Neural cell (in vitro differentiated cells): ENCODE data around the gene KCNK6. TPM values are rescaled to one million over a fixed set of nuclear protein-coding genes. Genes with fewer than 3 reads are reported as not detected.

Experiments used
- H2AFZ ChIP-seq: fragments of 200-600, 300-800 bp; sonication (generic), shearing (Covaris generic); 2 replicates; pipeline ENCODE4 v1.6.0; 2014; ENCODE audit warnings: low read depth, mild to moderate bottlenecking, antibody characterized with exemption, low read length, moderate library complexity
- H3F3A ChIP-seq: fragments of 200-600 bp; shearing (Covaris generic); 2 replicates; pipeline ENCODE4 v1.6.1; 2016; ENCODE audit warnings: mild to moderate bottlenecking, moderate library complexity, mixed read lengths, antibody characterized with exemption, low read length; ENCODE audit not compliant: insufficient read depth, poor library complexity, severe bottlenecking
- H3K27ac ChIP-seq: fragments of 200-600, 300-800 bp; sonication (generic), shearing (Covaris generic); 2 replicates; pipeline ENCODE4 v1.5.1; 2014; ENCODE audit warnings: mild to moderate bottlenecking, low read length, moderate library complexity
- H3K27me3 ChIP-seq: fragments of 300-800, 200-600 bp; sonication (generic), shearing (Covaris generic); 2 replicates; pipeline ENCODE4 v1.6.0; 2014; ENCODE audit warnings: mild to moderate bottlenecking, low read depth, low read length, moderate library complexity; ENCODE audit not compliant: insufficient read depth
- H3K36me3 ChIP-seq: fragments of 300-800, 200-600 bp; sonication (generic), shearing (Covaris generic); 2 replicates; pipeline ENCODE4 v1.5.1; 2014; ENCODE audit warnings: mild to moderate bottlenecking, antibody characterized with exemption, low read length, moderate library complexity; ENCODE audit not compliant: insufficient read depth
- H3K4me2 ChIP-seq: fragments of 300-800, 200-600 bp; sonication (generic), shearing (Covaris generic); 2 replicates; pipeline ENCODE4 v1.6.0; 2014; ENCODE audit warnings: mild to moderate bottlenecking, low read length
- H3K4me3 ChIP-seq: fragments of 300-800, 200-600 bp; sonication (generic), shearing (Covaris generic); 2 replicates; pipeline ENCODE4 v1.5.1; 2014; ENCODE audit warnings: mild to moderate bottlenecking, low read length, moderate library complexity
- H3K79me2 ChIP-seq: fragments of 200-600 bp; shearing (Covaris generic); replicated peaks from 2 replicates; pipeline ENCODE4 v1.6.0; 2014; ENCODE audit warnings: mild to moderate bottlenecking, low read length, moderate library complexity; ENCODE audit not compliant: insufficient read depth
- H3K9ac ChIP-seq: fragments of 300-800, 200-600 bp; sonication (generic), shearing (Covaris generic); 2 replicates; pipeline ENCODE4 v1.6.1; 2016; ENCODE audit warnings: mild to moderate bottlenecking, low read length, mixed read lengths
- H3K9me2 ChIP-seq: fragments of 200-600 bp; shearing (Covaris generic); 2 replicates; pipeline ENCODE4 v1.6.1; 2016; ENCODE audit warnings: mild to moderate bottlenecking, low read length, mixed read lengths; ENCODE audit not compliant: insufficient read depth
- H3K9me3 ChIP-seq: fragments of 200-600, 300-800 bp; sonication (generic), shearing (Covaris generic); 2 replicates; pipeline ENCODE4 v1.6.1; 2016; ENCODE audit warnings: mild to moderate bottlenecking, mixed run types, low read length, moderate library complexity, mixed read lengths
- H4K20me1 ChIP-seq: fragments of 200-600 bp; shearing (Covaris generic); 2 replicates; pipeline ENCODE4 v1.6.1; 2016; ENCODE audit warnings: mild to moderate bottlenecking, mixed run types; ENCODE audit not compliant: insufficient read depth
- CTCF ChIP-seq: fragments of 450-650 bp; IDR thresholded peaks from 2 replicates; pipeline ENCODE4 v1.5.1; 2014; ENCODE audit warnings: antibody characterized with exemption, mild to moderate bottlenecking, moderate library complexity; ENCODE audit not compliant: poor library complexity, severe bottlenecking
- EP300 ChIP-seq: fragments of 450-650 bp; conservative IDR thresholded peaks from 2 replicates; pipeline ENCODE4 v1.6.1; 2014; ENCODE audit warnings: antibody characterized with exemption, mild to moderate bottlenecking, moderate library complexity; ENCODE audit not compliant: poor library complexity, severe bottlenecking
- EZH2 ChIP-seq: fragments of 200-600, 300-800 bp; shearing (Covaris generic), sonication (generic); IDR thresholded peaks from 2 replicates; pipeline ENCODE4 v1.6.1; 2014; ENCODE audit warnings: antibody characterized with exemption, low read length, borderline replicate concordance, mild to moderate bottlenecking; ENCODE audit not compliant: insufficient read depth, poor library complexity, severe bottlenecking
- MXI1 ChIP-seq: fragments of 450-650 bp; conservative IDR thresholded peaks from 2 replicates; pipeline ENCODE4 v1.6.1; 2014; ENCODE audit warnings: antibody characterized with exemption, mild to moderate bottlenecking; ENCODE audit not compliant: poor library complexity, severe bottlenecking
- POLR2AphosphoS5 ChIP-seq: IDR thresholded peaks from 2 replicates; pipeline ENCODE4 v1.6.1; 2012
- RAD21 ChIP-seq: fragments of 450-650 bp; conservative IDR thresholded peaks from 2 replicates; pipeline ENCODE4 v1.6.1; 2014; ENCODE audit warnings: antibody characterized with exemption, mild to moderate bottlenecking, moderate library complexity
- SMC3 ChIP-seq: fragments of 450-650 bp; conservative IDR thresholded peaks from 2 replicates; pipeline ENCODE4 v1.6.1; 2014; ENCODE audit warnings: antibody characterized with exemption, mild to moderate bottlenecking, moderate library complexity; ENCODE audit not compliant: poor library complexity
- TAF1 ChIP-seq: IDR thresholded peaks from 2 replicates; pipeline ENCODE4 v1.6.1; 2012; ENCODE audit warnings: low read depth
- polyA plus RNA-seq: library from polyadenylated mRNA; depleted of rRNA; stranded (reverse); fragments of >200 nt; gene quantifications from 2 replicates; pipeline ENCODE4 v1.2.3, GENCODE V29; 2014
- TF ChIP-seq, protein P1 (sequence below): IDR thresholded peaks from 2 replicates; pipeline ENCODE4 v1.6.1; 2012; ENCODE audit warnings: borderline replicate concordance

KCNK6 gene
- polyA plus RNA-seq, 1 donor from 2014 or later, result not detected

- Histone ChIP-seq H3K27me3 (no peaks in the 10 kb centered on the region), H4K20me1 (no peaks in the 10 kb centered on the region), H3K9ac (no peak overlapping the region), H3K9me2 (no peaks in the 10 kb centered on the region), H2AFZ (no peak overlapping the region), H3K9me3 (no peaks in the 10 kb centered on the region), H3F3A (no peaks in the 10 kb centered on the region), H3K27ac (no peak overlapping the region), H3K4me3 (no peak overlapping the region), H3K79me2 (no peaks in the 10 kb centered on the region), H3K36me3 (no peaks in the 10 kb centered on the region), H3K4me2 (no peak overlapping the region)
- no peak for TF ChIP-seq SMC3
Measured at GRCh38 chr19:38309615-38310278, 9.9 kb upstream of the KCNK6 start.

- Histone ChIP-seq H3K9me3 (no peaks in the 10 kb centered on the region), H3K9me2 (no peaks in the 10 kb centered on the region), H3K4me3 (no peak overlapping the region), H3K27ac (no peak overlapping the region), H3F3A (no peaks in the 10 kb centered on the region), H3K27me3 (no peaks in the 10 kb centered on the region), H4K20me1 (no peaks in the 10 kb centered on the region), H3K9ac (no peak overlapping the region), H2AFZ (no peak overlapping the region), H3K79me2 (no peaks in the 10 kb centered on the region), H3K36me3 (no peaks in the 10 kb centered on the region), H3K4me2 (no peak overlapping the region)
- no peak for TF ChIP-seq EZH2
- TF ChIP-seq SMC3, result no peak
- TF ChIP-seq CTCF, result no peak
- TF ChIP-seq, protein P1, sequence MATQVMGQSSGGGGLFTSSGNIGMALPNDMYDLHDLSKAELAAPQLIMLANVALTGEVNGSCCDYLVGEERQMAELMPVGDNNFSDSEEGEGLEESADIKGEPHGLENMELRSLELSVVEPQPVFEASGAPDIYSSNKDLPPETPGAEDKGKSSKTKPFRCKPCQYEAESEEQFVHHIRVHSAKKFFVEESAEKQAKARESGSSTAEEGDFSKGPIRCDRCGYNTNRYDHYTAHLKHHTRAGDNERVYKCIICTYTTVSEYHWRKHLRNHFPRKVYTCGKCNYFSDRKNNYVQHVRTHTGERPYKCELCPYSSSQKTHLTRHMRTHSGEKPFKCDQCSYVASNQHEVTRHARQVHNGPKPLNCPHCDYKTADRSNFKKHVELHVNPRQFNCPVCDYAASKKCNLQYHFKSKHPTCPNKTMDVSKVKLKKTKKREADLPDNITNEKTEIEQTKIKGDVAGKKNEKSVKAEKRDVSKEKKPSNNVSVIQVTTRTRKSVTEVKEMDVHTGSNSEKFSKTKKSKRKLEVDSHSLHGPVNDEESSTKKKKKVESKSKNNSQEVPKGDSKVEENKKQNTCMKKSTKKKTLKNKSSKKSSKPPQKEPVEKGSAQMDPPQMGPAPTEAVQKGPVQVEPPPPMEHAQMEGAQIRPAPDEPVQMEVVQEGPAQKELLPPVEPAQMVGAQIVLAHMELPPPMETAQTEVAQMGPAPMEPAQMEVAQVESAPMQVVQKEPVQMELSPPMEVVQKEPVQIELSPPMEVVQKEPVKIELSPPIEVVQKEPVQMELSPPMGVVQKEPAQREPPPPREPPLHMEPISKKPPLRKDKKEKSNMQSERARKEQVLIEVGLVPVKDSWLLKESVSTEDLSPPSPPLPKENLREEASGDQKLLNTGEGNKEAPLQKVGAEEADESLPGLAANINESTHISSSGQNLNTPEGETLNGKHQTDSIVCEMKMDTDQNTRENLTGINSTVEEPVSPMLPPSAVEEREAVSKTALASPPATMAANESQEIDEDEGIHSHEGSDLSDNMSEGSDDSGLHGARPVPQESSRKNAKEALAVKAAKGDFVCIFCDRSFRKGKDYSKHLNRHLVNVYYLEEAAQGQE, result no peak
- TF ChIP-seq MXI1, result no peak
- no peak for TF ChIP-seq RAD21
- no peak for TF ChIP-seq TAF1
- TF ChIP-seq EP300, result no peak
- no peak for TF ChIP-seq POLR2AphosphoS5
Measured at GRCh38 chr19:38310279-38310670, 9.4 kb upstream of the KCNK6 start.
